Coronary artery (tissue), 2 donors: Measurements from ENCODE around the gene SCAF1.

Experiments
- DNase-seq: peaks from one replicate; pipeline ENCODE4 v3.0.0-alpha.2; 2017; ENCODE audit warnings: low spot score
- H3K27ac ChIP-seq, 2 donors: fragments of 200-600 bp; sonication (generic); one replicate each; pipeline ENCODE4 v1.5.1; 2016 to 2019
- H3K4me3 ChIP-seq: fragments of 200-600 bp; sonication (generic); 2 replicates; pipeline ENCODE4 v1.5.1; 2016; ENCODE audit warnings: mild to moderate bottlenecking, moderate library complexity
- CTCF ChIP-seq: fragments of 200-600 bp; sonication (generic); IDR thresholded peaks from one replicate; pipeline ENCODE4 v1.5.1; 2019; ENCODE audit warnings: antibody characterized with exemption

The SCAF1 gene, protein sequence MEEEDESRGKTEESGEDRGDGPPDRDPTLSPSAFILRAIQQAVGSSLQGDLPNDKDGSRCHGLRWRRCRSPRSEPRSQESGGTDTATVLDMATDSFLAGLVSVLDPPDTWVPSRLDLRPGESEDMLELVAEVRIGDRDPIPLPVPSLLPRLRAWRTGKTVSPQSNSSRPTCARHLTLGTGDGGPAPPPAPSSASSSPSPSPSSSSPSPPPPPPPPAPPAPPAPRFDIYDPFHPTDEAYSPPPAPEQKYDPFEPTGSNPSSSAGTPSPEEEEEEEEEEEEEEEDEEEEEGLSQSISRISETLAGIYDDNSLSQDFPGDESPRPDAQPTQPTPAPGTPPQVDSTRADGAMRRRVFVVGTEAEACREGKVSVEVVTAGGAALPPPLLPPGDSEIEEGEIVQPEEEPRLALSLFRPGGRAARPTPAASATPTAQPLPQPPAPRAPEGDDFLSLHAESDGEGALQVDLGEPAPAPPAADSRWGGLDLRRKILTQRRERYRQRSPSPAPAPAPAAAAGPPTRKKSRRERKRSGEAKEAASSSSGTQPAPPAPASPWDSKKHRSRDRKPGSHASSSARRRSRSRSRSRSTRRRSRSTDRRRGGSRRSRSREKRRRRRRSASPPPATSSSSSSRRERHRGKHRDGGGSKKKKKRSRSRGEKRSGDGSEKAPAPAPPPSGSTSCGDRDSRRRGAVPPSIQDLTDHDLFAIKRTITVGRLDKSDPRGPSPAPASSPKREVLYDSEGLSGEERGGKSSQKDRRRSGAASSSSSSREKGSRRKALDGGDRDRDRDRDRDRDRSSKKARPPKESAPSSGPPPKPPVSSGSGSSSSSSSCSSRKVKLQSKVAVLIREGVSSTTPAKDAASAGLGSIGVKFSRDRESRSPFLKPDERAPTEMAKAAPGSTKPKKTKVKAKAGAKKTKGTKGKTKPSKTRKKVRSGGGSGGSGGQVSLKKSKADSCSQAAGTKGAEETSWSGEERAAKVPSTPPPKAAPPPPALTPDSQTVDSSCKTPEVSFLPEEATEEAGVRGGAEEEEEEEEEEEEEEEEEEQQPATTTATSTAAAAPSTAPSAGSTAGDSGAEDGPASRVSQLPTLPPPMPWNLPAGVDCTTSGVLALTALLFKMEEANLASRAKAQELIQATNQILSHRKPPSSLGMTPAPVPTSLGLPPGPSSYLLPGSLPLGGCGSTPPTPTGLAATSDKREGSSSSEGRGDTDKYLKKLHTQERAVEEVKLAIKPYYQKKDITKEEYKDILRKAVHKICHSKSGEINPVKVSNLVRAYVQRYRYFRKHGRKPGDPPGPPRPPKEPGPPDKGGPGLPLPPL

GRCh38 chr19:49641688-49642491, at the start of gene SCAF1:
Gene SCAF1, plus strand, starts transcription at chr19:49642209. Its CDS starts 2,818 bp downstream, at chr19:49645027.
- peak; percentile 100 for DNase-seq
- Histone ChIP-seq H3K27ac (peak within 1 kb of the TSS; percentile 98 to 99), H3K4me3 (peak within 1 kb of the TSS; percentile 93)
- TF ChIP-seq CTCF = no peak

- Histone ChIP-seq H3K4me3 (peak overlapping the region; percentile 99), H3K27ac (peak overlapping the region; percentile 77 to 98)
- no peak for DNase-seq
- TF ChIP-seq CTCF = no peak
Measured at GRCh38 chr19:49592486-49593232, 49.4 kb upstream of the SCAF1 start.

DNA sequence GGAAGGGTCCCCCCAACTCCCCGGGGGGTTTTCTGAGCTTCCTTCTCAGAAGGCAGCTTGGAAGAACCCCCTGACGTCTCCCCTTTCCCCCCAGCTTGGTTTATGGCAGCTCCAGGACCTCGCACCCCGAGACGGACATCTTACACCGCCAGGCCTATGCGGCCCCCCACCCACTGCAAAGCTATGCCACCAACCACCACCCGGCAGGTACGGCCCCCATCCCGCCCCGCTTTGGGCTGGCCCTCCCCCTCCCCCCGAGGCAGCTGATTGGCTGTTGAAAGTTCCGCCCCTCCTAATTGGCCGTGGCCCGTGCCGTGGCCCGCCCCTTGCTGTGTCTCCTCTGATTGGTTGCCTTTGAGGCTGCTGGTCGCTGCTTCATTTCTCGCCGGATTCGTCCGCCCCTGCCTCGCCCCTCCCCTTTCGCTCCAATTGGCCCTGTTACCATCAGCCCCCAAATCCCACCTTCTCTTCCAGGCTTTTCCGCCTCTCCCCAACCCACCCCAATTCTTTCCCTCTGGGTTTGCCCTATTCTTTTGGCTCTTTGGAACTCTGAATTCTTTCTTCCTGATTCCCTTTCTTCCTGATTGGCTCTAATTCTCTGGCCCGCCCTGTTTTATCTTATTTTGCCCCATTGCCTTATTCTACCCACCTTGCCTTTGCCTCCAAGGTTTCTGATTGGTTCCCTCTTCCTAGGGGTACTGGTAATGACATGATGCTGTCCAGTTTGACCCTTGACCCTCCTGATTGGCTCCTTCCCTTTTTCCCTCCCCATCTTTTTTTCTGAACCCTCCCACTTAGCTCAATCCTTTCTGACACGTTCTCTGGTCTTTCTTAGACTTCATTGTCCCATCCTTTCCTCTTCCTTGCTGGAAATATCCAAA, 48.5 kb upstream of the SCAF1 start:
- peak overlapping the region; percentile 77 to 98 for H3K27ac ChIP-seq

DNA sequence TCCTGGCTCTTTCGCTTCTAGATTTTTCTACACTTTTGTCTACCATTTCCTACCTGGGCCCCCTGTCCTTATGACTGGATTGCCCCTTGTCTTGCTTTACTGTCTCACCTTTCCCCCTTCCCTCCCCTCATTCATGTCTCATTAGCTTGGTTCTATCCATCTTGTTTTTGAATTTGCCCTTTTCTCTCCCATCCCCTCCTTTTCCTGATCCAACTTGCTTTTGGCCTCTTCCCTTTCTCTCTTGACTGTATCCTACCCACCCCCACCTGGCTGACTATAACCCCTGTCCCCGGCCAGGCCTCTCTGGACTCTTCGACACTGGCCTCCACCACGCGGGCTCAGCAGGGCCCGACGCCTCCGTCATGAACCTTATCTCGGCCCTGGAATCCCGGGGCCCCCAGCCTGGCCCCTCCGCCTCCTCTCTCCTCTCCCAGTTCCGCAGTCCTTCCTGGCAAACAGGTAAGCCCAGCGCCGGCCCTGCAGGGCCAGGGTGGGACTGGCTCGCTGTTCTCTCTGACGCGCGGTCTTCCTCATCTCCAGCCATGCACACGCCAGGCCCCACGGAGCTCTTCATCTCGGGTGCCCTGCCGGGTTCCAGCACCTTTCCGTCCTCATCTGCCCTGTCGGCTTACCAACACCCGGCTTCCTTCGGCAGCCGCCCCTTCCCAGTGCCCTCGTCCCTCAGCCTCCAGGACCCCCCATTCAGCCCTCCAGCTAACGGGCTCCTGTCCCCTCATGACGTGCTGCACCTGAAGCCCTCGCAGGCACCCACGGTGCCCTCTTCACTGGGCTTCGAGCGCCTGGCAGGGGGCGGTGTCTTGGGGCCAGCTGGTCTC, 47.6 kb upstream of the SCAF1 start:
- TF ChIP-seq CTCF = no peak
- Histone ChIP-seq H3K27ac (peak overlapping the region in 1 of 2 donors; percentile 98), H3K4me3 (no peak overlapping the region)
- no peak for DNase-seq

More for the DNA sequence above, 48.5 kb upstream of the SCAF1 start:
- peak; percentile 97 for DNase-seq
- H3K4me3 ChIP-seq = peak overlapping the region; percentile 99
- TF ChIP-seq CTCF = no peak
